Activated CD4-positive, alpha-beta T cell treated with anti-CD3 and anti-CD28 coated beads, Interleukin-2, amount 10 ng/mL, durations not matched to agents 24 days and 14 days (primary cell): Measurements from ENCODE around the gene MPP3. TPM values are rescaled to one million over a fixed set of nuclear protein-coding genes. Genes with fewer than 3 reads are reported as not detected.

ENCODE experiments used
- DNase-seq: peaks from one replicate; pipeline ENCODE4 v3.0.0; 2022
- H3K27ac Mint-ChIP-seq: one replicate; pipeline ENCODE4 v1.8.0; 2022; ENCODE audit warnings: mild to moderate bottlenecking, mixed read lengths
- H3K27me3 Mint-ChIP-seq: one replicate; pipeline ENCODE4 v1.8.0; 2022; ENCODE audit warnings: mixed read lengths
- H3K36me3 Mint-ChIP-seq: one replicate; pipeline ENCODE4 v1.8.0; 2022; ENCODE audit warnings: low read depth, mild to moderate bottlenecking, mixed read lengths
- H3K4me1 Mint-ChIP-seq: one replicate; pipeline ENCODE4 v1.8.0; 2021; ENCODE audit warnings: mixed read lengths
- H3K4me3 Mint-ChIP-seq: one replicate; pipeline ENCODE4 v1.8.0; 2022; ENCODE audit warnings: mild to moderate bottlenecking, moderate library complexity, mixed read lengths
- H3K9me3 Mint-ChIP-seq: one replicate; pipeline ENCODE4 v1.8.0; 2021; ENCODE audit warnings: mixed read lengths
- intact Hi-C: fragments of 100-400 bp; cut with micrococcal nuclease; formaldehyde crosslinking; loops from one replicate; pipeline ENCODE4 v1.15.1; 2023
- total RNA-seq: library from RNA; stranded (reverse); gene quantifications from 2 replicates; pipeline ENCODE4 v1.2.3, GENCODE V29; 2022

MPP3 gene
- total RNA-seq, 1 donor from 2014 or later: 0.63 TPM

GRCh38 chr17:43772877-43773648, 59.9 kb downstream of the MPP3 start:
- Mint-ChIP-seq H3K9me3 (no peaks in the 10 kb centered on the region), H3K27ac (no peak overlapping the region), H3K36me3 (peaks cover 18% of the 10 kb centered on the region), H3K27me3 (no peaks in the 10 kb centered on the region), H3K4me1 (peaks cover 3% of the 10 kb centered on the region), H3K4me3 (no peak overlapping the region)
- intact Hi-C loops: no loop called here
- no peak for DNase-seq

- intact Hi-C loops: no loop called here
- DNase-seq: no peak
- H3K36me3 Mint-ChIP-seq: peaks cover 18% of the 10 kb centered on the region
- no peaks in the 10 kb centered on the region for H3K9me3 Mint-ChIP-seq
- H3K4me1 Mint-ChIP-seq: peaks cover 2% of the 10 kb centered on the region
- H3K27ac Mint-ChIP-seq: no peak overlapping the region
- H3K4me3 Mint-ChIP-seq: no peak overlapping the region
- H3K27me3 Mint-ChIP-seq: no peaks in the 10 kb centered on the region
Observed at GRCh38 chr17:43771463-43771862, 61.5 kb downstream of the MPP3 start.

- Mint-ChIP-seq H3K9me3 (no peaks in the 10 kb centered on the region), H3K27ac (no peak overlapping the region), H3K36me3 (peaks cover 18% of the 10 kb centered on the region), H3K4me1 (peaks cover 2% of the 10 kb centered on the region), H3K27me3 (no peaks in the 10 kb centered on the region), H3K4me3 (no peak overlapping the region)
- intact Hi-C loops: no loop called here
- no peak for DNase-seq
Observed at GRCh38 chr17:43770957-43771356, 62.0 kb downstream of the MPP3 start.

- no peaks in the 10 kb centered on the region for H3K27me3 Mint-ChIP-seq
- DNase-seq: no peak
- H3K4me1 Mint-ChIP-seq: peaks cover 2% of the 10 kb centered on the region
- H3K9me3 Mint-ChIP-seq: no peaks in the 10 kb centered on the region
- no peak overlapping the region for H3K27ac Mint-ChIP-seq
- peaks cover 16% of the 10 kb centered on the region for H3K36me3 Mint-ChIP-seq
- no peak overlapping the region for H3K4me3 Mint-ChIP-seq
- intact Hi-C loops: no loop called here
Observed at GRCh38 chr17:43769859-43770258, 63.1 kb downstream of the MPP3 start.

DNA sequence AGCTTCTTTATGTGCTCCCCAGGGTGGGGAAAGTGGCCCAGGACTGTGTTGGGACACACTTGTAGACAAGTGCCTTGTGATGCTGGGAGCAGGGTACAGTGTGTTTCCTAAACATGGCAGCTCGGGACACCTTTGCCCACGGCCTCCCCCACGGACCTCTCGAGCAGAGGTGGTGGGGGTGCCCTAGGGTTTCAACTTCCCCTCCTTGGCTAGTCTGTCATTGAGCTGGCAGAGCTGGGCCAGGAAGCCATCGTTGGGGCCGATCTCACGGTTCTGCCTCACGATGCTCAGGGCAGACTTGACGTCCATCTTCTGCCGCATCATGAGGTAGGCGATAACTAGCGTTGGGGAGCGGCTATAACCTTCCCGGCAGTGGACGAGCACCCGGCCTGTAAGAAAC, 63.5 kb downstream of the MPP3 start:
- Mint-ChIP-seq H3K4me1 (peaks cover 2% of the 10 kb centered on the region), H3K36me3 (peaks cover 16% of the 10 kb centered on the region), H3K27ac (no peak overlapping the region), H3K4me3 (no peak overlapping the region), H3K27me3 (no peaks in the 10 kb centered on the region), H3K9me3 (no peaks in the 10 kb centered on the region)
- no peak for DNase-seq
- intact Hi-C loops: no loop called here

DNA sequence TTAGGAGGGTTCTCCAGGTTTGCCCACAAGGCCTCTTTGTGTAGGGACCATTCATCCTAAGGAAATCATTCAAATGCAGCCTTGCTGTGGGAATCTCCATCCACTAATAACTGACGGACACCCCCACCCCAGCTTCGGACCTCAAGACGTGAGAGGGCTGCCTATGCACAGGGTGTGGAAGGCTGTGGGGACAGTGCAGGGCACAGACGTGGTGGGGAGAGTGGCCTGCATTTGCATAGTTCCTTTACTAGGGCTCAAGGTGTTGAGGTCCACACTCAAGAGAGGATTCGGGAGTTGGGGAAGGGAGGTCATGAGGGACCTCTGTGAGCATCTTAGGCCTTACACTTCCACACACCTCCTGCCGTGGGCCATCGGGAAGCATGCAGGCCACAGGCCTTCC, 64.0 kb downstream of the MPP3 start:
- no peak for DNase-seq
- H3K27ac Mint-ChIP-seq: no peak overlapping the region
- intact Hi-C loops: no loop called here
- H3K9me3 Mint-ChIP-seq: no peaks in the 10 kb centered on the region
- H3K4me1 Mint-ChIP-seq: peaks cover 2% of the 10 kb centered on the region
- no peaks in the 10 kb centered on the region for H3K27me3 Mint-ChIP-seq
- H3K4me3 Mint-ChIP-seq: no peak overlapping the region
- H3K36me3 Mint-ChIP-seq: peaks cover 12% of the 10 kb centered on the region

DNA sequence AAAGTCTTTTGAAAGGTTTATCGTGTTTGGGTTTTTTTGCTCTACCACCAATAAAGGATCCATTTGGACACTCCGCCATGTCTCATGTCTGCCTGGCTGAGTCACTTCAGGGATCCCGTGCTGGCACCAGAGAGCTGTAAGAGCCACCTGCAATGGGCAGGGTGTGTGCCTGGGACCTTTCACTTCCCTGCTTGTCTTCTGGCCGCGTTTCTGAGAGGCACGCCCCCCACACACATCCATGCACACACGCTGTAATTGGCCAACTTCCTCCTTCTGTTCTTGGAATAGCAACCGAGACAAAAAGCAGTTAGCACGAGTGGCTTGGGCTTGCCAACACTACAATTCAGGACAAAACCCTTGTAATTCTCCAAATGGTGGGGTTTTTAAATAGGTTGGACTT, 64.6 kb downstream of the MPP3 start:
- peaks cover 1% of the 10 kb centered on the region for H3K4me1 Mint-ChIP-seq

GRCh38 chr17:43767713-43768059, 65.3 kb downstream of the MPP3 start:
- DNase-seq: no peak

More for the DNA sequence above, 64.6 kb downstream of the MPP3 start:
- Mint-ChIP-seq H3K27me3 (no peaks in the 10 kb centered on the region), H3K9me3 (no peaks in the 10 kb centered on the region), H3K27ac (no peak overlapping the region), H3K36me3 (peaks cover 9% of the 10 kb centered on the region), H3K4me3 (no peak overlapping the region)
- intact Hi-C loops: no loop called here
- DNase-seq: no peak

GRCh38 chr17:43767053-43767712, 65.8 kb downstream of the MPP3 start:
- intact Hi-C loops: no loop called here
- DNase-seq: no peak
- no peaks in the 10 kb centered on the region for H3K27me3 Mint-ChIP-seq
- H3K36me3 Mint-ChIP-seq: no peaks in the 10 kb centered on the region
- no peaks in the 10 kb centered on the region for H3K9me3 Mint-ChIP-seq
- H3K4me1 Mint-ChIP-seq: no peaks in the 10 kb centered on the region
- no peak overlapping the region for H3K27ac Mint-ChIP-seq
- H3K4me3 Mint-ChIP-seq: no peak overlapping the region

More at GRCh38 chr17:43767713-43768059, 65.3 kb downstream of the MPP3 start:
- intact Hi-C loops: no loop called here
- no peak overlapping the region for H3K27ac Mint-ChIP-seq
- H3K9me3 Mint-ChIP-seq: no peaks in the 10 kb centered on the region
- no peak overlapping the region for H3K4me3 Mint-ChIP-seq
- peaks cover 4% of the 10 kb centered on the region for H3K36me3 Mint-ChIP-seq
- no peaks in the 10 kb centered on the region for H3K4me1 Mint-ChIP-seq
- H3K27me3 Mint-ChIP-seq: no peaks in the 10 kb centered on the region

- no peaks in the 10 kb centered on the region for H3K27me3 Mint-ChIP-seq
- DNase-seq: peak; percentile 79
- H3K27ac Mint-ChIP-seq: no peak overlapping the region
- no peaks in the 10 kb centered on the region for H3K4me1 Mint-ChIP-seq
- H3K4me3 Mint-ChIP-seq: no peak overlapping the region
- H3K9me3 Mint-ChIP-seq: no peaks in the 10 kb centered on the region
- H3K36me3 Mint-ChIP-seq: no peaks in the 10 kb centered on the region
- intact Hi-C loops: no loop called here
Observed at GRCh38 chr17:43766413-43767052, 66.4 kb downstream of the MPP3 start.

- Mint-ChIP-seq H3K36me3 (no peaks in the 10 kb centered on the region), H3K4me3 (no peak overlapping the region), H3K9me3 (no peaks in the 10 kb centered on the region), H3K4me1 (no peaks in the 10 kb centered on the region), H3K27me3 (peaks cover 18% of the 10 kb centered on the region), H3K27ac (no peak overlapping the region)
- peak; percentile 97 for DNase-seq
- intact Hi-C loops: loop anchor here (1.0 kb wide), 2 partner anchors 66 to 184 kb away; no protein-coding TSS in a partner anchor
Observed at GRCh38 chr17:43760254-43760852, 72.6 kb downstream of the MPP3 start.

DNA sequence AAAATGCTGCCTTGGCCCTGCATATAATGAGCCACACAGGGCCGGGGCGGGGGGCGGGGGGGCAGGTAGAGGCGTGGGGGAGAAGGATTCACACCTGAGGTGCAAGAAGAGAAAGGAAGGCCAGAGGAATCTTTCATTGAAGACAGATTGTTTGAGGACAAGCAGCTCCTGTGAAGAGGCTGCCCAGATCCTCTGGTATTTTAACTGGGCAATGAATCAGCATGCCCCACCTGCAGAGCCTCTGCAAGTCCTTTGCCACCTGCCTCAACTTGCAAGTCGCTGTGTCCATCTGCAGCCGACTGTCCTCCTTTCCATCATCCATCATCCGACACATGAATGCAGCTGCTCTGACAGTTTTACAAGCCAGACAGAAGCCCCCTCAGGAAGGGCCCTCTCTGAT, 73.1 kb downstream of the MPP3 start:
- Mint-ChIP-seq H3K4me3 (no peak overlapping the region), H3K9me3 (no peaks in the 10 kb centered on the region), H3K27ac (no peak overlapping the region), H3K4me1 (no peaks in the 10 kb centered on the region), H3K36me3 (no peaks in the 10 kb centered on the region), H3K27me3 (peaks cover 18% of the 10 kb centered on the region)
- DNase-seq: no peak
- intact Hi-C loops: loop anchor here (1.0 kb wide), 2 partner anchors 66 to 184 kb away; no protein-coding TSS in a partner anchor

DNA sequence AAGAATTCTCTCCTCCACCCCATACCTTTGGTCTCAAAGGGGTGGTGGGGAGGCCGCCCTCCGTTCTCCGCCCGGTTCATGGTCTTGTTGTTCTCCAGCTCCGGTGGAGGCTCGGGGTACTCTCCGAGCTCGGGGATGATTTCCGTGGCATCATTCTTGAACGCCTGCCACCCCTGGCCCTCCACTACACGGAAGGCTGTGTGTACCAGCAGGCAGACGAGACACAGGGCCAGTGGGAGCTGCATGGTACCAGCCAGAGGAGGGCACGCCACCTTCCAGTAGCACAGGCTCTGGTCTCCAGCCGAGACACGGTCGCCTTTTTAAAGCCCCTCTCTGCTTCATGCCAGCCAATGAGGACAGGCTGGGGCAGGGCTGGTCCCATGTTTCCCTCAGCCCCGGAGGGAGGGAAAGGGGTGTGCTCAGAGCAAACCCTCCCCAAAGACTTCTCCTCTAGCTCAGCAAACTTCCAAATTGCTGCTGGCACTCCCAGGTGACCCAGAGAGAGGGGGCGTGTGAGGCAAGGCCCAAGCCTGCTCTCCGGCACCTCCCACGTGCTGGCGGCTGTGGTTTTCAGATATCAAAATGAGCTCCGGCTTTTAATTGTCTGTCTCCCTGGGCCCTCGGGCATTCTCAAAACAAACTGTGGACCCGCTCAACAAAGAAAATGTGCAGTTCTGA, 74.3 kb downstream of the MPP3 start, which contains the start of gene SOST:
SOST (minus strand) TSS at position 295 of the 678 bp plus-strand sequence; CDS start at position 245, 50 bp downstream.
- H3K4me3 Mint-ChIP-seq: no peak within 1 kb of the TSS
- DNase-seq: no peak
- H3K9me3 Mint-ChIP-seq: no peaks in the 10 kb centered on the region
- no peak within 1 kb of the TSS for H3K27ac Mint-ChIP-seq
- intact Hi-C loops: no loop called here
- no peaks in the 10 kb centered on the region for H3K36me3 Mint-ChIP-seq
- peaks cover 26% of the 10 kb centered on the region for H3K27me3 Mint-ChIP-seq
- no peaks in the 10 kb centered on the region for H3K4me1 Mint-ChIP-seq
